Measurements from ENCODE around the gene RAB43.
"Not testable (repeated sequence)": the region's sequence is repeated elsewhere in the genome, so short reads cannot be mapped to it uniquely, and the experiment has no call there.

Gene RAB43

DNA sequence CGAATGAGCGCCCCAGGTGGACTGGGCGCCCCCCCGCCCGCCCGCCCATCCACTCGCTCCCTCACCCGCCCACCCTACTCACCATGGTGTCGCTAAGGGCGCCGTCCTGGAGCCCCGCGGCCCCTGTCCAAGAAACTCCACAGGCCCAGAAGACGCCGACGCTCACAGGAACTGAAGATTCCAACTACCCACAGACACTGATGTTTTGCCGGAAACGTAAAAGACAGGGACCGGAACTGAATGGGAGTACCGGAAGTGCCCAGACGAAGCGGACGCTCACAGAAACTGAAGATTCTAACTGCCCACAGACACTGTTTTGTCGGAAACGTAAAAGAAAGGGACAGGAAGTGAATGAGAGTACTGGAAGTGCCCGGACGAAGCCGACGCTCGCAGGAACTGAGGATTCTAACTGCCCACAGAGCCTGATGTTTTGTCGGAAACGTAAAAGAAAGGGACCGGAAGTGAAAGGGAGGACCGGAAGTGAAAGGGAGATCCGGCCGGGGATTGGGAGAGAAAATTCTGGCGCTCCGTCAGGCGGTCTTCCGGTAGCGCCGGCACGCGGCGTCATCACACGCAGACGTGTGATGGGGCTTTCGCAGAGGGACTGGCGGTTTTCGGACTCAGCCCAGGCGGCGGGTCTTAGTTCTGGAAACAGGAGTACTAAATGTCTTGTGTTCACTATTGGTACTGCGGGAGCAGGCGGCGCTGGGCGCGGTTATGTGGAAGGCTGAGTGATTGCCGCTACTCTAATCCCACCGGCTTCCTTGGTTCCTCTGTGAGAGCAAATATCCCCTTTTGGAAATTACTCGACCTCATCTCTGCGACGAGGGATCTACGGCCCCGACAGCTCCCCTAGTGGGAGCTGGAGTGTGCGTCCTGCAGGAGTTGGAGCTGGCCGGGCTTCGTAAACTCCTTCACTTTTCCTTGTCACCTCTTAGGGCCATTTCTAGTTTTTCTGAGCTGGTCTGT lies 39.6 kb upstream of the RAB43 start, which contains the start of gene ISY1:
Gene ISY1 (minus strand): TSS at position 173 of the 969 bp plus-strand sequence. CDS start 88 bp downstream, at position 85.
- peak; percentile 98 for DNase-seq (ENCODE audit: low read depth, low spot score)
- H3K4me3 ChIP-seq (ENCODE audit: low read depth, low read length): peak within 1 kb of the TSS; percentile 76
- TF ChIP-seq, protein P1, sequence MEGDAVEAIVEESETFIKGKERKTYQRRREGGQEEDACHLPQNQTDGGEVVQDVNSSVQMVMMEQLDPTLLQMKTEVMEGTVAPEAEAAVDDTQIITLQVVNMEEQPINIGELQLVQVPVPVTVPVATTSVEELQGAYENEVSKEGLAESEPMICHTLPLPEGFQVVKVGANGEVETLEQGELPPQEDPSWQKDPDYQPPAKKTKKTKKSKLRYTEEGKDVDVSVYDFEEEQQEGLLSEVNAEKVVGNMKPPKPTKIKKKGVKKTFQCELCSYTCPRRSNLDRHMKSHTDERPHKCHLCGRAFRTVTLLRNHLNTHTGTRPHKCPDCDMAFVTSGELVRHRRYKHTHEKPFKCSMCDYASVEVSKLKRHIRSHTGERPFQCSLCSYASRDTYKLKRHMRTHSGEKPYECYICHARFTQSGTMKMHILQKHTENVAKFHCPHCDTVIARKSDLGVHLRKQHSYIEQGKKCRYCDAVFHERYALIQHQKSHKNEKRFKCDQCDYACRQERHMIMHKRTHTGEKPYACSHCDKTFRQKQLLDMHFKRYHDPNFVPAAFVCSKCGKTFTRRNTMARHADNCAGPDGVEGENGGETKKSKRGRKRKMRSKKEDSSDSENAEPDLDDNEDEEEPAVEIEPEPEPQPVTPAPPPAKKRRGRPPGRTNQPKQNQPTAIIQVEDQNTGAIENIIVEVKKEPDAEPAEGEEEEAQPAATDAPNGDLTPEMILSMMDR (IDR thresholded peaks at IDR 0.05; ENCODE audit: low read depth, low read length): peak; percentile 90
- in situ Hi-C loops (cut with HindIII; ENCODE audit: low sequenced_read_pairs): no loop called here

- DNase-seq (ENCODE audit: low read depth, low spot score): no peak
- H3K4me3 ChIP-seq (ENCODE audit: low read depth, low read length): no peak overlapping the region
- TF ChIP-seq, protein P1 (IDR thresholded peaks at IDR 0.05; ENCODE audit: low read depth, low read length): no peak
- in situ Hi-C loops (cut with HindIII; ENCODE audit: low sequenced_read_pairs): no loop called here
Observed at GRCh38 chr3:129144786-129145185, 23.2 kb upstream of the RAB43 start.

DNA sequence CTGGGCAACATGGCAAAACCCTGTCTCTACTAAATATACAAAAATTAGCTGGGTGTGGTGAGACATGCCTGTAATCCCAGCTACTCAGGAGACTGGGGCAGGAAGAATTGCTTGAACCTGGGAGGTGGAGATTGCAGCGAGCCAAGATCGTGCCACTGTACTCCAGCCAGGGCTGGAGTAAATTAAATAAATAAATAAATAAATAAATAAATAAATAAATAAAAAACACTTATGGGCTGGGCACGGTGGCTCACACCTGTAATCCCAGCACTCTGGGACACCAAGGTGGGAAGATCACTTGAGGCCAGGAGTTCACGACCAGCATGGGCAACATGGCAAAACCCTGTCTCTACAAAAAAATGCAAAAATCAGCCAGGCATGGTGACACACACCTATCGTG lies 19.4 kb upstream of the RAB43 start:
- H3K4me3 ChIP-seq (ENCODE audit: low read depth, low read length); DNase-seq (ENCODE audit: low read depth, low spot score); in situ Hi-C loops (cut with HindIII; ENCODE audit: low sequenced_read_pairs): not testable (repeated sequence)

- in situ Hi-C loops (cut with HindIII; ENCODE audit: low sequenced_read_pairs): no loop called here
- TF ChIP-seq, protein P1 (IDR thresholded peaks at IDR 0.05; ENCODE audit: low read depth, low read length): no peak
- no peak for DNase-seq (ENCODE audit: low read depth, low spot score)
Observed at GRCh38 chr3:129139911-129140310, 18.3 kb upstream of the RAB43 start.

DNA sequence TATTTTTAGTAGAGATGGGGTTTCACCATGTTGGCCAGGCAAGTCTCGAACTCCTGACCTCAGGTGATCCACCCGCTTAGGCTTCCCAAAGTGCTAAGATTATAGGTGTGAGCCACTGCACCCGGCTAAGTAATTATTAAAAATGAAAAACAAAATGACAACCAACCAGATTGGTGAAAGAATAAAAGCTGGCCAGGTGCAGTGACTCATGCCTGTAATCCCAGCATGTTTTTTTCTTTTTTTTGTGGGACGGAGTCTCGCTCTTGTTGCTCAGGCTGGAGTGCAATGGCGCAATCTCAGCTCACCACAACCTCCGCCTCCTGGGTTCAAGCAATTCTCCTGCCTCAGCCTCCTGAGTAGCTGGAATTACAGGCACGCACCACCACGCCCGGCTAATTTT lies 14.7 kb upstream of the RAB43 start:
- H3K4me3 ChIP-seq (ENCODE audit: low read depth, low read length); DNase-seq (ENCODE audit: low read depth, low spot score); in situ Hi-C loops (cut with HindIII; ENCODE audit: low sequenced_read_pairs): not testable (repeated sequence)

More at GRCh38 chr3:129139911-129140310, 18.3 kb upstream of the RAB43 start:
- H3K4me3 ChIP-seq (ENCODE audit: low read depth, low read length): no peak overlapping the region

- in situ Hi-C loops (cut with HindIII; ENCODE audit: low sequenced_read_pairs): no loop called here
- DNase-seq (ENCODE audit: low read depth, low spot score): no peak
- no peak overlapping the region for H3K4me3 ChIP-seq (ENCODE audit: low read depth, low read length)
- TF ChIP-seq, protein P1 (IDR thresholded peaks at IDR 0.05; ENCODE audit: low read depth, low read length): no peak
Observed at GRCh38 chr3:129132097-129132866, 10.7 kb upstream of the RAB43 start.

DNA sequence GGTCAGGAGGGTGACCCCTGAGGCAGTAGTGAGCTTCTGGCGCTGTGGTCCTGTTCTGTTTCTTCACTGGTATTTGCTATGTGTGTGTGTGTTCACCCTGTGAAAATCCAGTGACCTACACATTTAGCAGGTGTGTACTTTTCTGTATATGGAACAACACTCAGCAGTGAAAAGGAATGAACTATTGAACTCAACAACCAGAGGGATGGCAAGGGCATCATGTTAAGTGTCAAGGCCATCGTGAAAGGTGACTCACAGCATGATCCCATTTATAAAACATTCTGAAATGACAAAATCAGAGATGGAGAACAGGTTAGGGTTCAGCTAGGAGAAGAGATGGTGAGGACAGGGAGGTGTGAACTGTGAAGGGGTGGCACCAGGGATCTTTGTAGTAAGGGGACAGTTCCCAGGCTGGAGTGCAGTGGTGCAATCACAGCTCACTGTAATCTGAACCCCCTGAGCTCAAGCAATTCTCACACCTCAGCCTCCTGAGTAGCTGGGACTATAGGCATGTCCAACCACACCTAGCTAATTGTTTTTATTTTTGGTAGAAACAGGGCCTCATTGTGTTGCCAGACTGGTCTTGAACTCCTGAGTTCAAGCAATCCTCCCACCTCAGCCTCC lies 10.0 kb upstream of the RAB43 start:
- in situ Hi-C loops (cut with HindIII; ENCODE audit: low sequenced_read_pairs): no loop called here
- no peak for DNase-seq (ENCODE audit: low read depth, low spot score)
- TF ChIP-seq, protein P1 (IDR thresholded peaks at IDR 0.05; ENCODE audit: low read depth, low read length): no peak
- no peak overlapping the region for H3K4me3 ChIP-seq (ENCODE audit: low read depth, low read length)
